ENCODE measurements around the gene TTLL10.

TTLL10 gene

GRCh38 chr1:1129381-1129821 is 44.3 kb upstream of the TTLL10 start:
- Histone ChIP-seq H3K9ac (ENCODE audit: low read depth, low read length, poor library complexity, severe bottlenecking) (no peak overlapping the region), H3K4me2 (ENCODE audit: low read depth, low read length, poor library complexity, severe bottlenecking) (no peak overlapping the region), H3K36me3 (ENCODE audit: insufficient read depth, low read length) (no peaks in the 10 kb centered on the region), H3F3A (ENCODE audit: low read depth) (no peaks in the 10 kb centered on the region), H3K4me3 (ENCODE audit: low read length, poor library complexity, severe bottlenecking) (no peak overlapping the region), H2AFZ (ENCODE audit: low read length) (no peak overlapping the region), H3K9me3 (ENCODE audit: insufficient read depth, low read depth, low read length) (no peaks in the 10 kb centered on the region), H3K79me2 (ENCODE audit: insufficient read depth, low read length) (no peaks in the 10 kb centered on the region), H3K9me2 (replicated peaks; ENCODE audit: low read depth, low read length) (no peaks in the 10 kb centered on the region), H4K20me1 (ENCODE audit: insufficient read depth, low read length, poor library complexity, severe bottlenecking) (no peaks in the 10 kb centered on the region), H3K27me3 (ENCODE audit: insufficient read depth, low read length, poor library complexity, severe bottlenecking) (no peaks in the 10 kb centered on the region), H3K4me1 (ENCODE audit: insufficient read depth, low read length, poor library complexity, severe bottlenecking) (no peaks in the 10 kb centered on the region)
- TF ChIP-seq EZH2phosphoT487 (IDR thresholded peaks at IDR 0.05; ENCODE audit: borderline replicate concordance) (no peak), CTCF (conservative IDR thresholded peaks at IDR 0.05; ENCODE audit: low read length) (no peak)

GRCh38 chr1:1130206-1131120 is 43.2 kb upstream of the TTLL10 start:
- no peaks in the 10 kb centered on the region for H3K36me3 ChIP-seq (ENCODE audit: insufficient read depth, low read length)
- H3K9me2 ChIP-seq (replicated peaks; ENCODE audit: low read depth, low read length): no peaks in the 10 kb centered on the region
- H3K27me3 ChIP-seq (ENCODE audit: insufficient read depth, low read length, poor library complexity, severe bottlenecking): no peaks in the 10 kb centered on the region
- H3K9ac ChIP-seq (ENCODE audit: low read depth, low read length, poor library complexity, severe bottlenecking): no peak overlapping the region
- TF ChIP-seq EZH2phosphoT487 (IDR thresholded peaks at IDR 0.05; ENCODE audit: borderline replicate concordance): no peak
- no peak for TF ChIP-seq CTCF (conservative IDR thresholded peaks at IDR 0.05; ENCODE audit: low read length)
- H3K9me3 ChIP-seq (ENCODE audit: insufficient read depth, low read depth, low read length): no peaks in the 10 kb centered on the region
- no peaks in the 10 kb centered on the region for H3K79me2 ChIP-seq (ENCODE audit: insufficient read depth, low read length)
- H2AFZ ChIP-seq (ENCODE audit: low read length): no peak overlapping the region
- no peak overlapping the region for H3K4me3 ChIP-seq (ENCODE audit: low read length, poor library complexity, severe bottlenecking)
- H4K20me1 ChIP-seq (ENCODE audit: insufficient read depth, low read length, poor library complexity, severe bottlenecking): no peaks in the 10 kb centered on the region
- H3K4me1 ChIP-seq (ENCODE audit: insufficient read depth, low read length, poor library complexity, severe bottlenecking): no peaks in the 10 kb centered on the region
- no peaks in the 10 kb centered on the region for H3F3A ChIP-seq (ENCODE audit: low read depth)
- H3K4me2 ChIP-seq (ENCODE audit: low read depth, low read length, poor library complexity, severe bottlenecking): no peak overlapping the region

- no peak overlapping the region for H3K9ac ChIP-seq (ENCODE audit: low read depth, low read length, poor library complexity, severe bottlenecking)
- H3K4me1 ChIP-seq (ENCODE audit: insufficient read depth, low read length, poor library complexity, severe bottlenecking): peaks cover 9% of the 10 kb centered on the region
- no peaks in the 10 kb centered on the region for H3F3A ChIP-seq (ENCODE audit: low read depth)
- H3K4me2 ChIP-seq (ENCODE audit: low read depth, low read length, poor library complexity, severe bottlenecking): no peak overlapping the region
- no peak overlapping the region for H2AFZ ChIP-seq (ENCODE audit: low read length)
- TF ChIP-seq CTCF (conservative IDR thresholded peaks at IDR 0.05; ENCODE audit: low read length): no peak
- no peak for TF ChIP-seq EZH2phosphoT487 (IDR thresholded peaks at IDR 0.05; ENCODE audit: borderline replicate concordance)
- no peaks in the 10 kb centered on the region for H3K79me2 ChIP-seq (ENCODE audit: insufficient read depth, low read length)
- no peaks in the 10 kb centered on the region for H3K9me3 ChIP-seq (ENCODE audit: insufficient read depth, low read depth, low read length)
- H4K20me1 ChIP-seq (ENCODE audit: insufficient read depth, low read length, poor library complexity, severe bottlenecking): no peaks in the 10 kb centered on the region
- H3K4me3 ChIP-seq (ENCODE audit: low read length, poor library complexity, severe bottlenecking): no peak overlapping the region
- no peaks in the 10 kb centered on the region for H3K36me3 ChIP-seq (ENCODE audit: insufficient read depth, low read length)
- H3K9me2 ChIP-seq (replicated peaks; ENCODE audit: low read depth, low read length): no peaks in the 10 kb centered on the region
- no peaks in the 10 kb centered on the region for H3K27me3 ChIP-seq (ENCODE audit: insufficient read depth, low read length, poor library complexity, severe bottlenecking)
These were observed 41.4 kb upstream of the TTLL10 start for GRCh38 chr1:1132042-1132950.

All from Loucy (cell line).